ENCODE data around the gene ZBTB14. TPM values are rescaled to one million over a fixed set of nuclear protein-coding genes. Genes with fewer than 3 reads are reported as not detected.

ZBTB14 gene
- total RNA-seq, 1 donor from 2014 or later, result 16.7 TPM

DNA sequence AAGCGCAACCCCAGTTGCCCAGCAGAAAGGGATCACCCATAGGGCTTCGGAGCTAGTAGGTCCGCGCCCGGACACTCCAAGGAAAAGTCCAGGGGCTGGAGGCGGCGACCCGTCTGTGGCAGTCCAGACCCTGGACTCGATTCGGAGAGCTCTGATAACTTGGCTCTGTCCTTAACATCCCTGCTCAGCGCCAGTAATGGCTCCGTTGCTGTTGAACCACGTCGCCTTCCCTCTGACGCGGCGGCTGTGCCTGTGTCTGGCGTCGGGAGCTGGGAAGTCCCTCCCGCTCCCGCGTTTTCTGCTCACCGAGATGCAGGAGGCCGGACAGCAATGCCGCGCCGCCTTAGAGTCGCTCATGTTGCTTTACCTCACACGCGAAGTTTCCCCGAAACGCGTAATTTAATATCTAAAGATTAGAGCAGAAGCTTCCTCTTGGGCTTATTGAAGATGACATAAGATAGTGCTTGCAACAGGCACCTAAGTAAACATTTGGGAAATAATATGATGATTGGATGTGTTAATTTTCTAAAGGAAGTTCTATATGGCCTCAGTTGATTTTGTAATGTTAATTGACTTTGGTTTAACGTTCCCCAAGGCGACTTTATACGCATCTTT lies 1.3 kb upstream of the ZBTB14 start:
- Mint-ChIP-seq H3K4me3 (ENCODE audit: low read depth) (peak overlapping the region; percentile 91), H3K9me3 (ENCODE audit: low read depth) (no peaks in the 10 kb centered on the region), H3K27ac (peak overlapping the region; percentile 97), H3K4me1 (ENCODE audit: low read depth) (peaks cover 13% of the 10 kb centered on the region), H3K27me3 (peaks cover 22% of the 10 kb centered on the region), H3K36me3 (ENCODE audit: insufficient read depth) (peaks cover 1% of the 10 kb centered on the region)
- TF ChIP-seq, protein P1, sequence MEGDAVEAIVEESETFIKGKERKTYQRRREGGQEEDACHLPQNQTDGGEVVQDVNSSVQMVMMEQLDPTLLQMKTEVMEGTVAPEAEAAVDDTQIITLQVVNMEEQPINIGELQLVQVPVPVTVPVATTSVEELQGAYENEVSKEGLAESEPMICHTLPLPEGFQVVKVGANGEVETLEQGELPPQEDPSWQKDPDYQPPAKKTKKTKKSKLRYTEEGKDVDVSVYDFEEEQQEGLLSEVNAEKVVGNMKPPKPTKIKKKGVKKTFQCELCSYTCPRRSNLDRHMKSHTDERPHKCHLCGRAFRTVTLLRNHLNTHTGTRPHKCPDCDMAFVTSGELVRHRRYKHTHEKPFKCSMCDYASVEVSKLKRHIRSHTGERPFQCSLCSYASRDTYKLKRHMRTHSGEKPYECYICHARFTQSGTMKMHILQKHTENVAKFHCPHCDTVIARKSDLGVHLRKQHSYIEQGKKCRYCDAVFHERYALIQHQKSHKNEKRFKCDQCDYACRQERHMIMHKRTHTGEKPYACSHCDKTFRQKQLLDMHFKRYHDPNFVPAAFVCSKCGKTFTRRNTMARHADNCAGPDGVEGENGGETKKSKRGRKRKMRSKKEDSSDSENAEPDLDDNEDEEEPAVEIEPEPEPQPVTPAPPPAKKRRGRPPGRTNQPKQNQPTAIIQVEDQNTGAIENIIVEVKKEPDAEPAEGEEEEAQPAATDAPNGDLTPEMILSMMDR (IDR thresholded peaks at IDR 0.05; ENCODE audit: unreplicated experiment), result no peak
- peak; percentile 36 for DNase-seq (ENCODE audit: low spot score, unreplicated experiment)

DNA sequence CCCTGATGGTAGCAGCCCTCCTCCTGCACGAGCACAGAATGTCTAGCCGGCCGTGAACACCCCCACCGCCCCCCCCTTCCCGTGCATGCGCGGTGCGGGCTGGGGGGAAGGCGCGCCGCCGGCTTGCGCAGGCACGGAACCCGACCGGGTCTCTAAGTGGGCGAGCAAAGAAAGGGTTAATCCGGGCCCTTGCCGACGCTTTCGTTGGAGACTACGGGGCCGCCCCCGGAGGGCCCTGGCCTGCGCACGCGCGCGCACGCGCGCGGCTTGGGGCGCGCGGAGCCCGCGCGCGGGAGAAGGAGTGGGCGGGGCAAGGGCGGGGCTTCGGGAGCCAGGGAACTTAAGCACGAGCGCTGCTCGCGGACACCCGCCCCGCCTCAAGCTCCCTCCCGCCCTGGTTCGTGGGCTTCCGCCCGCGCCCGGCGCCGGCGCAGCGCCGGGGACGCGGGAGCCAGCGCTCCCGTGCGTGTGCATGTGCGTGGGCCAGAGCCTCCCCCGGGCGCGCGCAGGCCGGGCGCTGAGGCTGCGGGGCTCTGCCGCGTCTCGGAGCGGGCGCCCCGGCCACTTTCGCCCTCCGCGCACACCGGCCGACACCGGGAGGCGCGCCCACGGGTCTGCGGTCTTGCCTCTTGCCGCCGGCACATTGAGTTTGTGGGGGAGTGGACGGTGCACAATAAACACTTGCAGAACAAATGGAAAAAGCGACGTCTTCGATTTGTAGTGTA lies 617 bp upstream of the ZBTB14 start:
- TF ChIP-seq, protein P1 (IDR thresholded peaks at IDR 0.05; ENCODE audit: unreplicated experiment), result no peak
- H3K36me3 Mint-ChIP-seq (ENCODE audit: insufficient read depth), result peaks cover 8% of the 10 kb centered on the region
- H3K9me3 Mint-ChIP-seq (ENCODE audit: low read depth), result no peaks in the 10 kb centered on the region
- H3K27ac Mint-ChIP-seq, result peak overlapping the region; percentile 97
- DNase-seq (ENCODE audit: low spot score, unreplicated experiment), result peak; percentile 92
- H3K27me3 Mint-ChIP-seq, result peaks cover 22% of the 10 kb centered on the region
- H3K4me3 Mint-ChIP-seq (ENCODE audit: low read depth), result peak overlapping the region; percentile 91
- peaks cover 13% of the 10 kb centered on the region for H3K4me1 Mint-ChIP-seq (ENCODE audit: low read depth)

DNA sequence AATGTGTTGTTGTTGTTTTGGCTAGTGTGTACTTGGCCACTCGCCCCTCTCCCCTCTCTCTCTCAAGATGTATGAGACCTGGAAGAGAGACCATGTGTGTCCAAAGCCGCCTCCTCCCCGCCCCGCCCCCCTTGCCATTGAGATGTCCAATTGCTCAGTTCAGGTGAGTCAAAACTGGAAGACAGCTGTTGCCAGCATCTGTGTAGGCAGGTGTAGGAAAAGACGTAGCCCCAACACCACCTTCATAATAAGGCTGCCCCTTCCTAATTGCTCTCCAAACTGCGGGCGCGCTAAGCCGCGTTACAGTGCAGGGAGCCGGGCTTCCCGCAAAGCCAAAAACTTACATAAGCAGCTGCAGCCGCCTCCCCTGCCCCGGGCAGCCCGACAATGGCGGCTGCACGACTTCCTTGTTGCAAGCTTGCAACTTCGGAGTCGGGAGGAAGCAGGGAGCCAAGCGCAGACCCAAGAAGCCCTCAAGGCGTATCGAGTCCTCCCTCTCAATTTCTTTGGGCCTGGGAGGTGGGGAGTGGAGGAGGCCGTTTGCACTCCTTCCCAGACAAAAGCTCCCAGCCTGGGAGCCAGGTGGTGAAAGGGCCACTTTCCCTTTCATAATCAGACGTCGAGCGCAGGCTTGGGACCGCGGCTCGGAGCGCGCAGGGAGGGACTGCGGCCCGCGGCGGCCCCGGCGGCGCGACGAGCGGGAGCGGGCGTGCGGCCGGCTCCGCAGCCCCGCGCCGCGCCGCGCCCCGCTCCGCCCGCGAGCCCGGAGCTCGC lies 882 bp downstream of the ZBTB14 start:
- peak; percentile 35 for DNase-seq (ENCODE audit: low spot score, unreplicated experiment)

DNA sequence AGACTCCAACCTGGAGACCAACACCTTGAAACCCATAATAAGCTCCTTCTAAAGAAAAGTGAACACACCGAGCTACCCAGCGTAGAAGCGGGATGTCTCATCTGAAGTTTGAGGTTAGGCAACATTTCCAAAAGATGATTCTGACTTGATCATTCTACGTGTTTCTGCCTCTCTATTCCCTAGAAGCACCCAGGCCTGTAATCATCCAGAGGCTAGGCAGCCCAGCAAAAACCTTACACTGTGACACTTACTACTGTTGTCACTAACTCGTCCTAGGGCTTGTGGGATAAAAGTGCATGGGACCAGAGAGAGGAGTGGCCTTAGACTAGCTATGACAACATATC lies 1.4 kb downstream of the ZBTB14 start:
- TF ChIP-seq, protein P1 (IDR thresholded peaks at IDR 0.05; ENCODE audit: unreplicated experiment), result no peak
- H3K27me3 Mint-ChIP-seq, result peaks cover 18% of the 10 kb centered on the region
- peak overlapping the region; percentile 96 for H3K27ac Mint-ChIP-seq
- peaks cover 13% of the 10 kb centered on the region for H3K36me3 Mint-ChIP-seq (ENCODE audit: insufficient read depth)
- H3K4me1 Mint-ChIP-seq (ENCODE audit: low read depth), result peaks cover 13% of the 10 kb centered on the region
- peak overlapping the region; percentile 85 for H3K4me3 Mint-ChIP-seq (ENCODE audit: low read depth)
- H3K9me3 Mint-ChIP-seq (ENCODE audit: low read depth), result no peaks in the 10 kb centered on the region
- no peak for DNase-seq (ENCODE audit: low spot score, unreplicated experiment)

More for the DNA sequence above, 882 bp downstream of the ZBTB14 start:
- H3K27me3 Mint-ChIP-seq, result peaks cover 22% of the 10 kb centered on the region
- peak overlapping the region; percentile 96 for H3K27ac Mint-ChIP-seq
- TF ChIP-seq, protein P1 (IDR thresholded peaks at IDR 0.05; ENCODE audit: unreplicated experiment), result no peak
- H3K4me1 Mint-ChIP-seq (ENCODE audit: low read depth), result peaks cover 13% of the 10 kb centered on the region
- H3K9me3 Mint-ChIP-seq (ENCODE audit: low read depth), result no peaks in the 10 kb centered on the region
- H3K36me3 Mint-ChIP-seq (ENCODE audit: insufficient read depth), result peaks cover 13% of the 10 kb centered on the region
- peak overlapping the region; percentile 85 for H3K4me3 Mint-ChIP-seq (ENCODE audit: low read depth)

DNA sequence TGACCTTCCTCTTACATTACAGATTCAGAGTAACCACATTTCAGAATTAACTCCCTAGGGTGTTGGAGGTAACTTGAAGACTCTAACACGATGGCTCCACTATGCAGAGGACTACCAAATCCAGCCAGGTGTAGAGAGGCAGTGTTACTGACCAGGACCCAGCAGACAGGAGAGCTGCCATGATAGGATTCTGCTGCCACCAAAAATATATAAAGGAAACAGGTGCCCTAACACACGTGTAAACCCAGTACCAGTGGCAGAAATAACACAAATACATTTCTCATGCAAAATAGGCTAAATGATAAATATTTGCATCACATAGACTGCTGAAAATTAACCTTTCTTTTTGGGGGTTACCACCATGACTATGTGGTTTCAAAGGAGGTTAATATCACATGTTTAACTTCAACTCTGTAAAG lies 7.0 kb downstream of the ZBTB14 start:
- TF ChIP-seq, protein P1 (IDR thresholded peaks at IDR 0.05; ENCODE audit: unreplicated experiment), result no peak
- Mint-ChIP-seq H3K9me3 (ENCODE audit: low read depth) (no peaks in the 10 kb centered on the region), H3K27me3 (no peaks in the 10 kb centered on the region), H3K27ac (no peak overlapping the region), H3K36me3 (ENCODE audit: insufficient read depth) (peaks cover 14% of the 10 kb centered on the region), H3K4me3 (ENCODE audit: low read depth) (no peak overlapping the region), H3K4me1 (ENCODE audit: low read depth) (peaks cover 2% of the 10 kb centered on the region)
- DNase-seq (ENCODE audit: low spot score, unreplicated experiment), result no peak
